ENCODE data around the gene NUDCD3. TPM values are rescaled to one million over a fixed set of nuclear protein-coding genes. Genes with fewer than 3 reads are reported as not detected.
"Not testable (repeated sequence)": the region's sequence is repeated elsewhere in the genome, so short reads cannot be mapped to it uniquely, and the experiment has no call there.

The NUDCD3 gene
- total RNA-seq, 2 donors from 2014 or later = 70.8 to 108 TPM

DNA sequence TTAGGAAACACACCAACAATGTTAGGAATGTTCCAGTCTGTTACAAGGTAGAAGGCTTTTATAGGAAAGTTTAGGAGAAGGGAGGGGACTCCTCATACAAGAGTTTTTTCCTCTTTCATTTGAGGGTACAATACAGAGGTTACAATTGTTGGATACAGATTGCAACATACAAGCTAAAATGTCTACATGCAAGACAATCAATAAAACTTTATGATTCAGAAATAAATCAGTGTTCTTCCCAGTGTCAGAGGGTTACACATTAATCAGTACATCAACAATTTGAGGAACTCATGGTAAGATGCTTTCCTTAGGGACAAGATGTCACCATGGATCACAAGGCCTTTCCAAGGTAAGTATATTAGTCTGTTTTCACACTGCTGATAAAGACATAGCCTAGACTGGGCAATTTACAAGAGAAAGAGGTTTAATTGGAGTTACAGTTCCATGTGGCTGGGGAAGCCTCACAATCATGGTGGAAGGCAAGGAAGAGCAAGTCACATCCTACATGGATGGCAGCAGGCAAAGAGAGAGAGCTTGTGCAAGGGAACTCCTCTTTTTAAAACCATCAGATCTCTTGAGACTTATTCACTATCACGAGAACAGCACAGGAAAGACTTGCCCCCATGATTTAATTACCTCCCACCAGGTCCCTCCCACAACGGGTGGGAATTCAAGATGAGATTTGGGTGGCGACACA, 16.3 kb upstream of the NUDCD3 start:
- not testable (repeated sequence) for ATAC-seq; H3K36me3 Mint-ChIP-seq; H3K4me3 Mint-ChIP-seq; DNase-seq (ENCODE audit: low spot score); H3K4me1 Mint-ChIP-seq (ENCODE audit: low read depth in 2 of 2); H3K27ac Mint-ChIP-seq; H3K9me3 Mint-ChIP-seq
- peaks cover 26 to 28% of the 10 kb centered on the region in 2 donors for H3K27me3 Mint-ChIP-seq

DNA sequence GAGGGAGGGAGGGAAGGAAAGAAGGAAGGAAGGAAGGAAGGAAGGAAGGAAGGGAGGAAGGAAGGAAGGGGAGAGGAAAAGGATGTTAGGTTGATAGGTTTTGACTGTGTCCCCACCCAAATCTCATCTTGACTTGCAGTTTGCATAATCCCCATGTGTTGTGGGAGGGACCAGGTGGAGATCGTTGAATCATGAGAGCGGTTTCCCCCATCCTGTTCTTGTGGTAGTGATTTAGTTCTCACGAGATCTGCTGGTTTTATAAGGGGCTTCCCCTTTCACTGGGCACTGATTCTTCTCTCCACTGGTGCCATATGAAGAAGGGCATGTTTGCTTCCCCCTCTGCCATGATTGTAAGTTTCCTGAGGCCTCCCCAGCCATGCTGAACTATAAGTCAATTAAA, 15.1 kb upstream of the NUDCD3 start:
- peaks cover 0 to 4% of the 10 kb centered on the region in 2 donors for H3K4me1 Mint-ChIP-seq (ENCODE audit: low read depth in 2 of 2)
- no peak overlapping the region for H3K27ac Mint-ChIP-seq
- no peak overlapping the region for H3K4me3 Mint-ChIP-seq
- DNase-seq (ENCODE audit: low spot score) (no peak), ATAC-seq (no peak)
- peaks cover 4% of the 10 kb centered on the region for H3K9me3 Mint-ChIP-seq
- H3K36me3 Mint-ChIP-seq = peaks cover 4% of the 10 kb centered on the region
- H3K27me3 Mint-ChIP-seq = peaks cover 17 to 19% of the 10 kb centered on the region in 2 donors

DNA sequence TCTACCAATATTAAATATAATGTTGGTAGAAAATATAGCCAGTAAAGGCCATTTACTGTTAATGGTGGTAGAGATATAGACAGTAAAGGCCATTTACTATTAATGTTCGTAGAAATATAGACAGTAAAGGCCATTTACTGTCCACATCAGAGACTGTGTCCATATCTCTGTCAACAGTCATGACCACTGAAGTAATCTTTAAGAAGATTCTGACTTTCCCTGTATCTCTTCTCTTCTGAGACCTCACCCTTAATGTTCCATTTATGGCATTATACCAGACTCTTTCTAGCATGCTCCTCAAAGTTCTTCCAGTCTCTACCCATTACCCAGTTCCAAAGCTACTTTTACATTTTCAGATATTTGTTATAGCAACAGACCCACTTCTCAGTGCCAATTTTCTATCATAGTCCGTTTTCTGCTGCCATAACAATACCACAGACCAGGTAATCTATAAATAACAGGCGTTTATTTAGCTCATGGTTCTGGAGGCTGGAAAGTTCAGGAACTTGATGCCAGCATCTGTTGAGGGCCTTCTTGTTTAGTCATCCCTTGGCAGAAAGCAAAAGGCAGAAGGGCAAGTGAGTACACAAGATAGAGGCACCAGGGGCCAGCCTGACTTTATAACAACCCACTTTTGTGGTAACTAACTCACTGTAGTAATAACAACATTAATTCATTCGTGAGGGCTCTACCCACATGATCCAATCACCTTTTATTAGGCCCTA, 7.9 kb upstream of the NUDCD3 start:
- Mint-ChIP-seq H3K27me3 (peaks cover 13 to 17% of the 10 kb centered on the region in 2 donors), H3K36me3 (no peaks in the 10 kb centered on the region), H3K9me3 (no peaks in the 10 kb centered on the region), H3K27ac (no peak overlapping the region), H3K4me1 (ENCODE audit: low read depth in 2 of 2) (no peaks in the 10 kb centered on the region), H3K4me3 (no peak overlapping the region)
- DNase-seq (ENCODE audit: low spot score) (no peak), ATAC-seq (no peak)

DNA sequence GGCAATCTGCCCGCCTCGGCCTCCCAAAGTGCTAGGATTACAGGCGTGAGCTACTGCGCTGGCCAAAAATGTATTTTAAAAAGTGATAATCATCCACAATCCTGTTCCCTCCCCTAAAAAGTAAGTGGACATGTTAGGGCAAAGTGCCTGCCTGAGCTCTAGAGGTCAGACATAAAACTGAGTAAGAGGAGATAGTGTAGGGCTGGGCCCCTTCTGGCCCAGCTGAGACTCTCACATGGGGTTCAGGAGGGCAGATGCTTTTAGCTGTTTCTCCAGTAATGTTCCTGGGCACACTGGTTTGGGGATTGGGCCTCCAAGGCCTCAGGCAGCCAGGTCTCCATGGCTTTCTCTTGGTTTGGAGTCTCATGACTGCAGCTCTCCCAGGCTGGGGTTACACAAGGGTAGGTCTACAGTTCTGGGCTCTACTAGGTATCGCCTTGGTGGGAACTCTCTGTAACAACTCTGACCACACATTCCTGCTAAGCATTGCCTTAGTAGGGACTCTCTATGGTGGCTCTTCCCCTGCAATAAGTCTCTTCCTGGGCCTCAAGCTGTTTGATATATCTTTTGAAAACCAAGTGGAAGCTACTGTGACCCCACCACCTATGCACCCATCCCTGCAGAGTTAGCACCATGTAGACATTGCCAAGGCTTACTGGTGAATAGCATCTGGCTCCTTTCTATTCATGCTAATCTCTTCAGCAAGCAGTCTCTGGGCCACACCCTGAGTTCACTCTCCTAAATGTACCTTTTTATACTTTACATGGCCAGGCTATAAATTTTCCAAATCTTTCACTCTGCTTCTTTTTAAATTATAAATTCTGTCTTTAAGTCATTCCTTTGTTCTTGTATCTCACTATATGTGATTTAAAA, 6.9 kb upstream of the NUDCD3 start:
- no peaks in the 10 kb centered on the region for H3K9me3 Mint-ChIP-seq
- no peak overlapping the region for H3K4me3 Mint-ChIP-seq
- no peaks in the 10 kb centered on the region for H3K36me3 Mint-ChIP-seq
- no peak overlapping the region for H3K27ac Mint-ChIP-seq
- no peaks in the 10 kb centered on the region for H3K4me1 Mint-ChIP-seq (ENCODE audit: low read depth in 2 of 2)
- DNase-seq (ENCODE audit: low spot score) (no peak), ATAC-seq (peak in 1 of 2 donors; percentile 63)
- peaks cover 13 to 17% of the 10 kb centered on the region in 2 donors for H3K27me3 Mint-ChIP-seq

DNA sequence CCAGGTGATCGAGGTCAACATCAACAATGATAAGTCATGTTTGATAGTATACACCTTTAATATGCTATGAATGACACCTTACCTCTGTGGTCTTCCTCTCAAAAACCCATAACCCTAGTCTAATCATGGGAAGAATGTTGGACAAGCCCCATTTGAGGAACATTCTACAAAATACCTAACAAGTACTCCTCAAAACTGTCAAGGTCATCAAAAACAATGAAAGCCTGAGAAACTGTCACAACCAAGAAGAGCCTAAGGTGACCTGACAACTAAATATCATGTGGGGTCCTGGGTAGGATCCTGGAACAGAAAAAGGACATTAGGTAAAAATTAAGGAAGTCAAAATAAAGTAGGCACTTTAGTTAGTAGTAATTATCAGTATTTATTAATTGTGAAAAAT, 5.9 kb upstream of the NUDCD3 start:
- peaks cover 13 to 15% of the 10 kb centered on the region in 2 donors for H3K27me3 Mint-ChIP-seq
- H3K4me3 Mint-ChIP-seq = no peak overlapping the region
- ATAC-seq (no peak), DNase-seq (ENCODE audit: low spot score) (no peak)
- H3K36me3 Mint-ChIP-seq = no peaks in the 10 kb centered on the region
- H3K27ac Mint-ChIP-seq = no peak overlapping the region
- H3K9me3 Mint-ChIP-seq = no peaks in the 10 kb centered on the region
- H3K4me1 Mint-ChIP-seq (ENCODE audit: low read depth in 2 of 2) = no peaks in the 10 kb centered on the region

DNA sequence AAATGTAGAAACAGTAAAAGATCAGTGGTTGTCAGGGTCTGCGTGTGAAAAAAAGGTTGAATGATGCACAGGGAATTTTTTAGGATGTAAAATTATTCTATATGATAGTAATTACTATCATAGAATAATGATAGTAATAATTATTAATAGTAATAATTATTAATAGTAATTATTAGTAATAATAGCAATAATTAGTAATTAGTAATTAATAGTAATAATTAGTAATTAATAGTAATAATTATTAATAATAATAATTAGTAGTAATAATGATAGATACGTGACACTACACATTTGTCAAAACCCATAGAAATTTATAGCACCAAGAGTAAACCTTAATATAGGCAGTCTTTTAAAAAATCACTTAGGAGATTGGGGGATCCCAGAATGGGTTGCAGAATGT, 4.5 kb upstream of the NUDCD3 start:
- Mint-ChIP-seq H3K4me3 (no peak overlapping the region), H3K9me3 (no peaks in the 10 kb centered on the region), H3K4me1 (ENCODE audit: low read depth in 2 of 2) (peaks cover 8 to 10% of the 10 kb centered on the region in 2 donors), H3K27ac (no peak overlapping the region), H3K36me3 (peaks cover 1% of the 10 kb centered on the region), H3K27me3 (peaks cover 12 to 15% of the 10 kb centered on the region in 2 donors)
- ATAC-seq = no peak
- no peak for DNase-seq (ENCODE audit: low spot score)

DNA sequence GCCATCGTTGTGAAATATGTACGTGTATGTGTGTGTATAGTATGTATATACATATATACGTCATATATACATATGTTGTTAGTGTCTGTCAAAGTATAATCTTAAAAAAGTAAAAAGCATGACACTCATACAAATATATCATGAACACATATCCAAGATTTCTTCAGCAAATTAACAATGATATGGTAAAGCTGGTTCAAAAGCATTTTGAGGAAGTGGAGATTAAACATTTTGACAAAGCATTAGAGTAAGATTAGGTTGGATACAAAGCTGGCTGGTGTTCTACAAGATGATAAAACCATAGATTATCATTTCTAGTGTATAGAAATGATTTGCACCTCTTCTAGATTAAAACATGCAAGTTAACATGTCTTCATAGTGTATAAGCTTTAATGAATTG, 771 bp upstream of the NUDCD3 start:
- Mint-ChIP-seq H3K27ac (peak overlapping the region; percentile 88 to 94), H3K4me3 (peak overlapping the region; percentile 92), H3K4me1 (ENCODE audit: low read depth in 2 of 2) (peaks cover 29 to 33% of the 10 kb centered on the region in 2 donors), H3K36me3 (peaks cover 5% of the 10 kb centered on the region), H3K9me3 (no peaks in the 10 kb centered on the region), H3K27me3 (peaks cover 0 to 11% of the 10 kb centered on the region in 2 donors)
- ATAC-seq = no peak
- no peak for DNase-seq (ENCODE audit: low spot score)

DNA sequence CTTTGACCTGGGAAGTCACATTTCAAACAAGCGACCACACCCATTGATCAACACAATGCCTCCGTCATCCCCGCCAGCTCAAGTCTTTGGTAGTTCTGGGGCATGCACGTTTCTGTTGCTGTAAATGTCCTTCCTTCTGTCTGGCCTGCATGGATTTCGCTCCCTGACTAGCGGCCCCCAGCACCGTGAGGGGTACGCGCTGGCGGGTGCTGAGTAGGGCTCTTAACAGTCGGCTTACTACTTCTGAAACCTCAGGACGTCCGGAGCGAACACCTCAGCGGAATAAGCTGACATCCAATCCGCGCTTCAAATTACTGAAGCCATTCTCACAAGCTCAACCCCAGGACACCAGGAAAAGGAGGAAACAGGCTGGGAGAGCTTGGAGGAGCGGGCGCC, 505 bp downstream of the NUDCD3 start:
- DNase-seq (ENCODE audit: low spot score) (no peak), ATAC-seq (peak in 1 of 2 donors; percentile 58)
- peak overlapping the region; percentile 92 for H3K4me3 Mint-ChIP-seq
- H3K27me3 Mint-ChIP-seq = peaks cover 0 to 5% of the 10 kb centered on the region in 2 donors
- H3K27ac Mint-ChIP-seq = peak overlapping the region; percentile 88 to 94
- H3K4me1 Mint-ChIP-seq (ENCODE audit: low read depth in 2 of 2) = peaks cover 35 to 42% of the 10 kb centered on the region in 2 donors
- H3K36me3 Mint-ChIP-seq = peaks cover 8% of the 10 kb centered on the region
- no peaks in the 10 kb centered on the region for H3K9me3 Mint-ChIP-seq

DNA sequence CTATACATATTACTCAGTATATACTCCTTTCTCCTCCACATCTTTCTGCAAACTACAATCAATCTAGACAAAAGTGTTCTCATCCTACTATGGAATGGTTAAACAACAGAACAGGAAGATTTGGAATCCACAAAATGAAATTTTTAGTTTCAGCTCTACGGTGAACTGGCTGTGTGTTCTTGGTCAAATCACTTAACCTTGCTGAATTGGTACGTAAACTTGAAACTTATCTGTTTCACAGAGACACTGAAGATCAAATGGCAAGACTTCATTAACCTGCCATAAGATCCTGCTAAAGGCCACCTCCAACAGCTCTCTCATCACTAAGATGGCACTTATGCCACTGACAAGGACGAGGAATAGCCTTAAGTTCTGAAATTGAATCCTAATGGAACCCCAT, 1.5 kb downstream of the NUDCD3 start:
- peak overlapping the region in 1 of 2 donors; percentile 94 for H3K27ac Mint-ChIP-seq
- peaks cover 39 to 48% of the 10 kb centered on the region in 2 donors for H3K4me1 Mint-ChIP-seq (ENCODE audit: low read depth in 2 of 2)

DNA sequence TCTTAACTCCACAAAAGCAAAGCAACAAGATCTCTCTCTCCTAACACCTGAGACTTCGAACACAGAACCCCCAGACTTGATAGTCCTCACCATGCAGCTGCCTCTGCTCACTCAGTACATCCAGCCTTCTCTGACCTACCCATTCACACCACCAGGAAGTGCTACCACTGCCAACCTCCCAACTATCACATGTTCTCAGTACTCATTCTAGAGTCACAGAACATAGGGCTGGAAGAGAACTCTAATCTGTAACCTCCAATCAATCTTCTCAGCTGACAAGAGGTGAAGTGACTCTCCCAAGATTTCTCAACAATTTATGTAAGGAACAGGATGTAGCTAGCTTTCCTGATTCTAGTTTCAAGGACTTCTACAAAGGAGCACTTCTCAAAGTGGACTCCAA, 3.8 kb downstream of the NUDCD3 start:
- DNase-seq (ENCODE audit: low spot score) (no peak), ATAC-seq (no peak)
- H3K36me3 Mint-ChIP-seq = peaks cover 37% of the 10 kb centered on the region
- no peaks in the 10 kb centered on the region for H3K27me3 Mint-ChIP-seq
- peaks cover 41 to 54% of the 10 kb centered on the region in 2 donors for H3K4me1 Mint-ChIP-seq (ENCODE audit: low read depth in 2 of 2)
- no peak overlapping the region for H3K4me3 Mint-ChIP-seq
- H3K27ac Mint-ChIP-seq = peak overlapping the region in 1 of 2 donors; percentile 20
- H3K9me3 Mint-ChIP-seq = no peaks in the 10 kb centered on the region

More for the DNA sequence above, 1.5 kb downstream of the NUDCD3 start:
- DNase-seq (ENCODE audit: low spot score) (no peak), ATAC-seq (no peak)
- Mint-ChIP-seq H3K36me3 (peaks cover 18% of the 10 kb centered on the region), H3K9me3 (no peaks in the 10 kb centered on the region), H3K27me3 (no peaks in the 10 kb centered on the region), H3K4me3 (peak overlapping the region; percentile 92)

DNA sequence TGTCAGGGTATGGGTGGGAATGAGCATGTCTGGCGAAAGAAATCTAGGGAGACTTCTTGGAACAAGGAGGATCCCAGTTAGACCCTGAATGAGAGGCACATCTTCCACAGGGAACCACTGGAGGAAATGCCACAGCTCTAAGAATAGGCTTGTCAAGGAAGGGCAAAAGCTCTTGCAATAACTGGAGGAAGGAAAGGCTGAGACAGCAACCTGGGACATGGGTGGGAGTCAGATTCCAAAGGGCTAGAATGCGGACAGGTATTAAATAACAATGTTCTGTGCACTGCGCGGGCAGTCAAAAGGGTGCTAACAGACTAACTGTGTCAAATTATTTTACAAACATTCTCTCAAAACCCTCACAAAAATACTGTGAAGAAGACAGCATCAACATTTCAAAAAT, 4.5 kb downstream of the NUDCD3 start:
- Mint-ChIP-seq H3K36me3 (peaks cover 37% of the 10 kb centered on the region), H3K4me3 (no peak overlapping the region), H3K27ac (no peak overlapping the region), H3K4me1 (ENCODE audit: low read depth in 2 of 2) (peaks cover 38 to 51% of the 10 kb centered on the region in 2 donors), H3K9me3 (no peaks in the 10 kb centered on the region), H3K27me3 (no peaks in the 10 kb centered on the region)
- DNase-seq (ENCODE audit: low spot score) = no peak
- no peak for ATAC-seq

DNA sequence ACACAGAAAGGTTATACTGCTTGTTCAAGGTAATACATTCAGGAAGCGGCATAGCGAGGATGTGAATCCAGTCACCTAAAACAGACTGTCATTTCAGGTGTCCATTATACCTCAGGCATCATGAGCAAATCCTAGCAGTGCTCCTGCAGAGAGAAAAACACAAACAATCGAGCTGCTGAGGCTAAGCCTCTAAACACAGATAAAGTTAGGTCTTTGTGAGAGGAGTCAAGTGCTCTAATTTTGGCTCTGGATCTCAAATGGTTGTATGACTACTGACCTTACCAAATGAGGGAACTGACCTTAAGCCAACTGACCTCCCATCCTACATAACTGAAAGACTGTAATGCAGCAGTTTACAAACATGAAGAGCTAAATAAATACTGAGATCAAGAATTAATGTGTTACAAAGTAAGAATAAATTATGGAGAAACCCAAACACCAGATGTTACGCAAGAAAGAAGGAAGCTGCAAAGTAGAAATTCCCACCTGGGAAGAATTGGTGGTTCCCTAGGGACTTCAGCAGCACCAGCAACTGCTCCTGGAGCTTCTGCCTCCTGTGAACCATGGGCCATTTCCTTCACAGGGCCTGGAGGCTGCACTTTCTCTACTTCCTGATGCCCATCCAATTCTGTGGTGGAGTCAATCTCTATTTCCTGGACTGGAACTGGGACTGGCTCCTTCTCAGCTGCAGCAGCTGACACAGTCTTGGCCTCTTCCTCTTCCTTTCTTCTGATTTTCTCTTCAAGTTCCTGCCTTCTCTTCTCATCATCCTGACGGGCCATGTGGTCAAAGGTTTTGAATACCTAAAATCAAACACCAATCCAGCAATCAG, 5.8 kb downstream of the NUDCD3 start:
- Mint-ChIP-seq H3K9me3 (no peaks in the 10 kb centered on the region), H3K4me1 (ENCODE audit: low read depth in 2 of 2) (peaks cover 32 to 42% of the 10 kb centered on the region in 2 donors), H3K4me3 (no peak overlapping the region), H3K27me3 (no peaks in the 10 kb centered on the region), H3K27ac (no peak overlapping the region), H3K36me3 (peaks cover 33% of the 10 kb centered on the region)
- DNase-seq (ENCODE audit: low spot score) (no peak), ATAC-seq (no peak)

Data from natural killer cell treated with Interleukin-12 subunit alpha and Interleukin-12 subunit beta and Interleukin-15 and Interleukin-18, amount 100 ng/mL, for 72 hours (primary cell).